Esophagus muscularis mucosa (tissue), 4 donors: ENCODE results near the gene SPATS2. TPM values are rescaled to one million over a fixed set of nuclear protein-coding genes. Genes with fewer than 3 reads are reported as not detected.

ENCODE experiments used
- DNase-seq: peaks from one replicate; pipeline ENCODE4 v3.0.0-alpha.2; 2017; ENCODE audit errors: extremely low spot score
- H3K27ac ChIP-seq, 4 donors: fragments of 200-600 bp; sonication (generic); replicated peaks in 1 of 4; 1 replicate in 3 of 4; 2 replicates in 1 of 4; pipeline ENCODE4 v1.5.1; 2016 to 2019; ENCODE audit warnings: mild to moderate bottlenecking in 1 of 4
- H3K27me3 ChIP-seq, 4 donors: fragments of 200-600 bp; sonication (generic); one replicate each; pipeline versions ENCODE4 v1.5.1 to v1.6.0; 2016 to 2019
- H3K36me3 ChIP-seq, 4 donors: fragments of 200-600 bp; sonication (generic); one replicate each; pipeline ENCODE4 v1.5.1; 2016 to 2019
- H3K4me1 ChIP-seq, 4 donors: fragments of 200-600 bp; sonication (generic); one replicate each; pipeline ENCODE4 v1.5.1; 2016 to 2019
- H3K4me3 ChIP-seq, 4 donors: fragments of 200-600 bp; sonication (generic); 1 replicate in 2 of 4; 2 replicates in 2 of 4; pipeline ENCODE4 v1.5.1; 2016 to 2019; ENCODE audit warnings: mild to moderate bottlenecking in 4 of 4, moderate library complexity in 1 of 4
- H3K9me3 ChIP-seq, 4 donors: fragments of 200-600 bp; sonication (generic); 1 replicate in 3 of 4; 2 replicates in 1 of 4; pipeline ENCODE4 v1.5.1; 2016 to 2019
- CTCF ChIP-seq, 3 experiments: fragments of 200-600 bp in 2 of 3; fragments of 450-650 bp in 1 of 3; sonication (generic) in 2 of 3; IDR thresholded peaks; one replicate each; pipeline ENCODE4 v1.5.1; 2017 to 2019; ENCODE audit warnings: antibody characterized with exemption in 3 of 3, mild to moderate bottlenecking in 2 of 3, moderate library complexity in 1 of 3
- EP300 ChIP-seq: sonication (generic); formaldehyde crosslinking; IDR thresholded peaks from one replicate; pipeline ENCODE4 v1.6.1; 2017; ENCODE audit warnings: antibody characterized with exemption
- POLR2A ChIP-seq: fragments of 450-650 bp; IDR thresholded peaks from one replicate; pipeline ENCODE4 v1.6.1; 2017; ENCODE audit warnings: antibody characterized with exemption, moderate library complexity, mild to moderate bottlenecking, low read depth
- POLR2AphosphoS5 ChIP-seq, 2 donors: sonication (generic); formaldehyde crosslinking; IDR thresholded peaks; one replicate each; pipeline ENCODE4 v1.6.1; 2017; ENCODE audit warnings: antibody characterized with exemption in 2 of 2
- WGBS: methylation state at CpG from one replicate; pipeline ENCODE4 v1.1.5; 2018; 5-methylcytosine and 5-hydroxymethylcytosine counted together
- intact Hi-C: fragments of 100-400 bp; cut with DNase I; formaldehyde crosslinking; loops from one replicate; pipeline ENCODE4 v1.15.1; 2023
- total RNA-seq, 4 donors: library from RNA; depleted of rRNA; stranded (reverse); fragments of >200 nt; gene quantifications; one replicate each; pipeline versions ENCODE4 v1.1.0 to v1.2.1, GENCODE V29; 2016

The SPATS2 gene
- total RNA-seq, 4 donors from 2014 or later: 9.5 to 16.6 (median 11.5) TPM

GRCh38 chr12:49410818-49411217 is 43.6 kb downstream of the SPATS2 start:
- Histone ChIP-seq H3K4me1 (peaks cover 0 to 9% (median 5%) of the 10 kb centered on the region in 4 donors), H3K9me3 (no peaks in the 10 kb centered on the region), H3K27ac (no peak overlapping the region), H3K27me3 (no peaks in the 10 kb centered on the region), H3K36me3 (no peaks in the 10 kb centered on the region), H3K4me3 (no peak overlapping the region)
- TF ChIP-seq CTCF (IDR thresholded peaks at IDR 0.05): no peak
- no peak for TF ChIP-seq POLR2AphosphoS5 (IDR thresholded peaks at IDR 0.05)
- TF ChIP-seq EP300: no peak
- no peak for TF ChIP-seq POLR2A
- WGBS: 95% methylated on average over 1 of the region's 1 CpG
- intact Hi-C loops: no loop called here
- no peak for DNase-seq

GRCh38 chr12:49413010-49413409 is 45.7 kb downstream of the SPATS2 start:
- Histone ChIP-seq H3K4me1 (peaks cover 0 to 9% (median 5%) of the 10 kb centered on the region in 4 donors), H3K27ac (no peak overlapping the region), H3K36me3 (no peaks in the 10 kb centered on the region), H3K9me3 (no peaks in the 10 kb centered on the region), H3K27me3 (no peaks in the 10 kb centered on the region), H3K4me3 (no peak overlapping the region)
- intact Hi-C loops: no loop called here
- TF ChIP-seq POLR2A (no peak), EP300 (no peak), POLR2AphosphoS5 (IDR thresholded peaks at IDR 0.05) (no peak), CTCF (IDR thresholded peaks at IDR 0.05) (no peak)
- DNase-seq: no peak
- 89% methylated on average over 6 of the region's 6 CpGs for WGBS

- H3K27me3 ChIP-seq: no peaks in the 10 kb centered on the region
- no peak overlapping the region for H3K27ac ChIP-seq
- no peak for DNase-seq
- no peak overlapping the region for H3K4me3 ChIP-seq
- TF ChIP-seq EP300 (no peak), POLR2AphosphoS5 (IDR thresholded peaks at IDR 0.05) (no peak), POLR2A (no peak), CTCF (IDR thresholded peaks at IDR 0.05) (no peak)
- H3K36me3 ChIP-seq: no peaks in the 10 kb centered on the region
- H3K4me1 ChIP-seq: peaks cover 0 to 9% (median 6%) of the 10 kb centered on the region in 4 donors
- intact Hi-C loops: no loop called here
- H3K9me3 ChIP-seq: no peaks in the 10 kb centered on the region
Measured at GRCh38 chr12:49413796-49414195, 46.5 kb downstream of the SPATS2 start.

GRCh38 chr12:49414364-49414763 is 47.1 kb downstream of the SPATS2 start:
- no peaks in the 10 kb centered on the region for H3K36me3 ChIP-seq
- H3K4me3 ChIP-seq: no peak overlapping the region
- intact Hi-C loops: no loop called here
- no peak for TF ChIP-seq POLR2AphosphoS5 (IDR thresholded peaks at IDR 0.05)
- TF ChIP-seq CTCF (IDR thresholded peaks at IDR 0.05): no peak
- no peak for TF ChIP-seq EP300
- no peak for TF ChIP-seq POLR2A
- no peaks in the 10 kb centered on the region for H3K9me3 ChIP-seq
- no peak overlapping the region for H3K27ac ChIP-seq
- WGBS: 95% methylated on average over 2 of the region's 2 CpGs
- no peaks in the 10 kb centered on the region for H3K27me3 ChIP-seq
- no peak for DNase-seq
- peaks cover 0 to 14% (median 7%) of the 10 kb centered on the region in 4 donors for H3K4me1 ChIP-seq

GRCh38 chr12:49415521-49415970 is 48.3 kb downstream of the SPATS2 start:
- intact Hi-C loops: no loop called here
- Histone ChIP-seq H3K4me3 (no peak overlapping the region), H3K27me3 (no peaks in the 10 kb centered on the region), H3K36me3 (no peaks in the 10 kb centered on the region), H3K4me1 (peaks cover 0 to 20% (median 8%) of the 10 kb centered on the region in 4 donors), H3K9me3 (no peaks in the 10 kb centered on the region), H3K27ac (no peak overlapping the region)
- no peak for DNase-seq
- no peak for TF ChIP-seq EP300
- WGBS: 96% methylated on average over 3 of the region's 3 CpGs
